Neural progenitor cell (in vitro differentiated cells): ENCODE data around the gene ZNRD2.

ENCODE experiments used
- CTCF ChIP-seq: fragments of 200-600 bp; sonication (generic); IDR thresholded peaks from 2 replicates; pipeline ENCODE4 v1.5.1; 2017; ENCODE audit warnings: antibody characterized with exemption, mild to moderate bottlenecking
- EZH2 ChIP-seq: fragments of 200-600 bp; sonication (generic); IDR thresholded peaks from 2 replicates; pipeline ENCODE4 v1.6.1; 2017; ENCODE audit warnings: antibody characterized with exemption, mild to moderate bottlenecking, moderate library complexity
- EZH2phosphoT487 ChIP-seq: fragments of 200-600 bp; sonication (generic); IDR thresholded peaks from 2 replicates; pipeline ENCODE4 v1.6.1; 2017; ENCODE audit warnings: antibody characterized with exemption

- TF ChIP-seq EZH2, result peak; percentile 55
- no peak for TF ChIP-seq CTCF
- no peak for TF ChIP-seq EZH2phosphoT487
Measured at GRCh38 chr11:65584723-65585171, 14.5 kb downstream of the ZNRD2 start.
